GM19099 (cell line): ENCODE data around the gene ARHGAP20.

ENCODE experiments used
- POLR2A ChIP-seq: IDR thresholded peaks from 3 replicates; pipeline ENCODE4 v1.6.1; 2011; ENCODE audit warnings: low read depth; ENCODE audit not compliant: insufficient read length; ENCODE audit errors: extremely low read depth

Gene ARHGAP20

DNA sequence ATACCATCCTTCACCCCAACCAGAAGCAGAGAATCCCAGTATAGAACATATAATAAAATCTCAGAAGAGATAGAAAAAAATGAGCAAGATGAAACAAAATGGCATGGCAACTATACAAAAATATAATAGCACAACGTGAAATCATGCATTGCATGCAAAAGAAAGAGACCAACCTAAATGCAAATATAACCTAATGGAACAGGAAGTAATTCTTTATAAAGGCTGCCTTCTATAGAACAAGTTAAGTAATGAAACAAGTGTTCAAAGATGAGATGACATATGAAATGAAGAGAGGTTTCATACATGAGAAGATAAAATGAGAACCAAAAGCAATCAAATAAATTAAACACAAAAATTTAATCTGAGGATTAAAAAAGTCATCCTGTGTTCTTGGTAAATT is 18.5 kb upstream of the ARHGAP20 start:
- TF ChIP-seq POLR2A = no peak

- TF ChIP-seq POLR2A = no peak
Observed at GRCh38 chr11:110728883-110729282, 16.6 kb upstream of the ARHGAP20 start.

- TF ChIP-seq POLR2A = no peak
Observed at GRCh38 chr11:110728476-110728875, 16.2 kb upstream of the ARHGAP20 start.

GRCh38 chr11:110724358-110724757 is 12.1 kb upstream of the ARHGAP20 start:
- TF ChIP-seq POLR2A = no peak

GRCh38 chr11:110720431-110721275 is 8.4 kb upstream of the ARHGAP20 start:
- no peak for TF ChIP-seq POLR2A

DNA sequence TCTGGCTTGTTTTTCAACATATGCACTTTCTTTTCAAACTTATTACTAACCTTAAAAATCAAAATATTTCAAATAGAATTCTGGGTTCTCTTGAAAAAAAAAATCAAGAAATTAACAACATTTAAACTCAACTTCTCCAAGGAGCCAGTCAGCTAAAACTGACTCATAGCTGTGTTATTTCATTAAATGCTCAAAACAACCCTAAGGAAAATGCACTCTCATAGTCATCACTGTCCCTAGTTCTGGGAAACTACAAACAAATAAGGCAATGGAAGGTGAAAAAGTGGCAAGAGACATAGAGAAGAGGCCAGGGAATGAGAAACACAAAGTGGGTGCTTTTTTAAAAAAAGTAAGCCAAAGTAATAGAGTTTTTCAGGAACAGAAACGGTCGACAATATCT is 4.1 kb upstream of the ARHGAP20 start:
- TF ChIP-seq POLR2A = no peak

- no peak for TF ChIP-seq POLR2A
Observed at GRCh38 chr11:110715541-110715940, 3.3 kb upstream of the ARHGAP20 start.

DNA sequence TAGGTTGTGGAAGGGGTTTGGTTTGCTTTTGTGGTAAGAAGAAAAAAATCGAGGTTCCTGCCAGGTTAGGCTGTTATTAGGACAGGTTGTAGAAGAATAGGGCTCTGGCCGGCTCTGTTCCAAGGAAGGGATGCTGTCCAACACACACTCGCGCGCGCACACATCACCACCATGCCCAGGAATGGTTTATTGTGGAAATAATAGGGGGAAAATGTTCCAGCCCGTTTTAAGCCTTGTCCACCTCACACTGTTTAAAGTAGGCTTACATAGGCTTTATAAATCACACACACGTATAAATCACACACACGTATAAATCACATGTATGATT is 1.2 kb upstream of the ARHGAP20 start:
- no peak for TF ChIP-seq POLR2A

DNA sequence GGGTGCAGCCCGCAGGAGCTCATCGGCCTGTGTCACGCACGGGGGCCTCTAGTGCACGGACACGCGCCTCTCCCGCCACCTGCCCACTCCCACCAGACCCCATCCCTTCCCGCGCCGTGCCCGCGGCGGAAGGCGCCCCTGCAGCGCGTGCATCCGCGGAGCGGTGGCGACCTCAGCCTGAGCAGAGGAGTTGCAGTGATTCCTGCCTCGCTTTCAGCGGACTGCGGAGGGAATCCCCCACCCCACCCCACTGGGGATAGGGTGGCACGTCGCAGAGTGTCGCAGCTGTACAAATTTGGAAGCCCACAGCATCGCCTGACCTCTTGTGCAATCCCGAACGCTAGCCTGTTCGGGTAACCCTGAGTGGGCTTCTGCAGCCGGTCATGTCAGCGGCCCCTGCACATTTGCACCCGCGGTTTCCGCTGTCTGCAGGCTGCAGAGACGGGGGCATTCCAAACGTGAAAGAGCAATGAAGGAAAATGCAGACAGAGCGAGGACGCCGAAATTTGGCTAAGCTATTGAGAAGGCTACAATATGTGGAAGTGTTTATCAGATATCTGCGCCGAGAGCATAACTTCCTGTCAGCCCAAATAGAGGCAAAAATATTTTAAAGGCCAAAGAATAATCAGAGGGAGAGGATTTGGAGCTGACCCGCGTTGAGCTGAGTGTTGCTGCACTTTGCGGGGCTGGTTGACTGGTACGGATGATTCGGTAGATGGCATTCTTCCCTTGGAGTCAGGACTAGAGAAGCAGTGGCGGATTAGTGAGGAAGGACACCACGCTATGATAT is 617 bp upstream of the ARHGAP20 start:
- no peak for TF ChIP-seq POLR2A

GRCh38 chr11:110711448-110711775 is 825 bp downstream of the ARHGAP20 start:
- TF ChIP-seq POLR2A = no peak

GRCh38 chr11:110710628-110711381 is 1.4 kb downstream of the ARHGAP20 start:
- no peak for TF ChIP-seq POLR2A

DNA sequence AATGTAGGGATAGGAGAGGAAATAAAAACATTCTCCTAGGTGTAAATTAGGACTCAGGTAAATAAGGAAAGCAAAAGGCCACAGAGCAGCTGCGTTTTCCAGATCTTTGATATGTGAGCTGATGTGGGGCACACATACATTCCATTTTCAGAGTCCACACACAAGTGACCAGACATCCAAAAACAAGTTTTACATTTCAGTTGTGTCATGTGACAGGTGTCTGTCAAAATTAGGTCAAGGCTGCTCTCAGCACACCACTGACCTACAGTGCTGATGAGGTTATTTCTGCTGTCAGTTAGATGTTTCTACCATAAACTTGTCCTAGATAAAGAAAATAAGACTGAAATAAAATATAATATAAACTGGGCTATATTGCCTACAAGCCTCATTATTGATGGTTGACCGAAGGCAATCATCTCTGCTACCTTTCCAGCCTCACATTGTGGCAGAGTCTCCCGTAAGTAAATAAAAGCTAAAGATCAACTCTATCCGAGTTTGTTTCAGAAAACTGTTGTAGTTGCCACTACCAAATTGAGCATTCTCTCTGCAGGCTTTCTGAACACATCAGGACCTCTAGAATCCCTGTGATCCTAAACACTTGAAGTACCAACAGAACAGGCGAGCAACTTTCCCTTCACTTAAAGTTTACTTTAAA is 7.9 kb downstream of the ARHGAP20 start:
- no peak for TF ChIP-seq POLR2A

DNA sequence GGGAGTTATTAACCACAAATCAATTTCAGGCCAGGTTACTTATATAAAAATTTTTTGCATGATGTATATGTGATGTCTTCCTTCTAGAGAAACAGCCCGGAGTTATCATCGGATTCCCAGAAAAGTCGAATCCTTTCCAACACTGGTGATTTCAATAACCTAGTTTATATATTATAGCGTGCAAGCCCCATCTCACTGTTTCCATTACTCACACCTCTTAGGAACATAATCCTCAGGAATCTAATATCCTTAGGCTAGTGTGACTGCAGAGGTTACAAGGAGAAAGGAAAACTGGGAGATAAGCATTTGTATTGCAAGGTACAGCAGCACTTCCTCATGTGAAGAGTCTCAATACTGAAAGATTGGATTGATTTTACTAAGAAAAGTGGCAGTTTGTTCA is 20.3 kb downstream of the ARHGAP20 start:
- no peak for TF ChIP-seq POLR2A

GRCh38 chr11:110689306-110689705 is 22.9 kb downstream of the ARHGAP20 start:
- TF ChIP-seq POLR2A = no peak

DNA sequence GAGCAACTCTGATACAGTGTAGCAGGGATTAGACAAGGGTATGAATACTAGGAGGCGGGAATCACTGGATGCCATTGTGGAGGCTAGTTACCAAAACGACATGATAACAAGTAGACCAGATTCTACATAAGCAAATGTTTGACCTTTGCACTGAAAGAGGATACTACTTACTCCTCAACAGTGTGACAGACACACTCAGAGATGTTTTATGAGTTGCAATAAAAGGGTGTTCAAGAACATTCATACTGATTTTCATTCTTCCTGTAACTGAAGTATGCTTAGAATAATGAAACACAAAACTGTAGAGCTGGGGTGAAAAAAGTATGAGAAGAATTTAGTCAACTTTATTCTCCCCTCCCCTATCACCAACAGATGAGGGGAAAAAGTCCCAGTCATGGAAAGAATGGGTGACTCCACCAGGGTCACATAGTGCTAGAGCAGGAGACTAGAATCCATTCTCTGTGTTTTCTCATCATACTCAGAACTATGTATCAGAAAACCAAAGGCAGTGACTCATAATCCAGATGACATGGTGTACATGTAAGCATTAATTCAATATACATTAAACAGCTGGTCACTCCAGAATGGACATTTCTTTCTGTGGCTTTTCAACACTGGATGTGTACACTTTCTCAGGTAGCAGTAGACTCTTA is 32.8 kb downstream of the ARHGAP20 start:
- no peak for TF ChIP-seq POLR2A
